ENCODE measurements around the gene ATP5F1B. TPM values are rescaled to one million over a fixed set of nuclear protein-coding genes. Genes with fewer than 3 reads are reported as not detected.

Gene ATP5F1B
- total RNA-seq, 1 experiment from 2014 or later, result 1,051 TPM

GRCh38 chr12:56590237-56590830 lies 55.5 kb downstream of the ATP5F1B start:
- TF ChIP-seq, protein P1, sequence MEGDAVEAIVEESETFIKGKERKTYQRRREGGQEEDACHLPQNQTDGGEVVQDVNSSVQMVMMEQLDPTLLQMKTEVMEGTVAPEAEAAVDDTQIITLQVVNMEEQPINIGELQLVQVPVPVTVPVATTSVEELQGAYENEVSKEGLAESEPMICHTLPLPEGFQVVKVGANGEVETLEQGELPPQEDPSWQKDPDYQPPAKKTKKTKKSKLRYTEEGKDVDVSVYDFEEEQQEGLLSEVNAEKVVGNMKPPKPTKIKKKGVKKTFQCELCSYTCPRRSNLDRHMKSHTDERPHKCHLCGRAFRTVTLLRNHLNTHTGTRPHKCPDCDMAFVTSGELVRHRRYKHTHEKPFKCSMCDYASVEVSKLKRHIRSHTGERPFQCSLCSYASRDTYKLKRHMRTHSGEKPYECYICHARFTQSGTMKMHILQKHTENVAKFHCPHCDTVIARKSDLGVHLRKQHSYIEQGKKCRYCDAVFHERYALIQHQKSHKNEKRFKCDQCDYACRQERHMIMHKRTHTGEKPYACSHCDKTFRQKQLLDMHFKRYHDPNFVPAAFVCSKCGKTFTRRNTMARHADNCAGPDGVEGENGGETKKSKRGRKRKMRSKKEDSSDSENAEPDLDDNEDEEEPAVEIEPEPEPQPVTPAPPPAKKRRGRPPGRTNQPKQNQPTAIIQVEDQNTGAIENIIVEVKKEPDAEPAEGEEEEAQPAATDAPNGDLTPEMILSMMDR (IDR thresholded peaks at IDR 0.05 in 2 of 3, conservative IDR thresholded peaks at IDR 0.05 in 1 of 3; ENCODE audit: borderline replicate concordance in 1 of 3, insufficient read depth in 1 of 3, low read depth in 2 of 3, low read length in 2 of 3), result peak; percentile 43 to 65 (median 60); a peak in 5 of 6 replicates
- no peak for TF ChIP-seq JUND (IDR thresholded peaks at IDR 0.05)
- no peak for TF ChIP-seq SIN3A (IDR thresholded peaks at IDR 0.05; ENCODE audit: low read depth)
- no peak for TF ChIP-seq EZH2 (IDR thresholded peaks at IDR 0.05)
- TF ChIP-seq EZH2phosphoT487 (IDR thresholded peaks at IDR 0.05; ENCODE audit: borderline replicate concordance), result no peak
- peak; percentile 41 for TF ChIP-seq RAD21 (IDR thresholded peaks at IDR 0.05; ENCODE audit: low read depth)
- TF ChIP-seq ZFX (IDR thresholded peaks at IDR 0.05), result no peak
- no peak overlapping the region for H3K4me3 ChIP-seq (replicated peaks in 1 of 2; ENCODE audit: low read depth in 1 of 2, low read length in 2 of 2)
- ChIA-PET POLR2A (no interaction called here), CTCF (interaction anchor here (1.1 to 1.3 kb wide), 2 partner anchors 46 to 77 kb away, joined by 3 to 6 read pairs; no protein-coding TSS in a partner anchor), RAD21 (ENCODE audit: low non-redundant PET in 1 of 2, low total read pairs in 2 of 2, uncharacterized antibody in 2 of 2, unreplicated experiment in 2 of 2) (no interaction called here)
- intact Hi-C loops (cut with micrococcal nuclease), result loop anchor here (5.0 kb wide), 1 partner anchor 398 kb away; no protein-coding TSS in a partner anchor
- no peaks in the 10 kb centered on the region for H3K9me3 ChIP-seq (ENCODE audit: control insufficient read depth in 1 of 2, insufficient read depth in 1 of 2, low read depth in 1 of 2, low read length in 2 of 2)
- no peak overlapping the region for H3K9ac ChIP-seq (ENCODE audit: low read length)
- DNase-seq (ENCODE audit: low read depth, low spot score), result no peak
- no peaks in the 10 kb centered on the region for H3K79me2 ChIP-seq (ENCODE audit: insufficient read depth, low read length)
- ATAC-seq, result peak; percentile 78
- no TSS peak for BruUV-seq (replicated peaks)
- no peaks in the 10 kb centered on the region for H4K20me1 ChIP-seq (ENCODE audit: insufficient read depth)
- H3K36me3 ChIP-seq (ENCODE audit: control insufficient read depth in 1 of 2, insufficient read depth in 2 of 2, low read length in 2 of 2), result peaks cover 12 to 15% of the 10 kb centered on the region in 2 experiments
- H3K4me2 ChIP-seq (ENCODE audit: low read length), result no peak overlapping the region
- H3K9me2 ChIP-seq (ENCODE audit: insufficient read depth), result no peaks in the 10 kb centered on the region
- H3K27me3 ChIP-seq (ENCODE audit: insufficient read depth, low read length), result no peaks in the 10 kb centered on the region
- H3K4me1 ChIP-seq (ENCODE audit: control insufficient read depth in 1 of 2, insufficient read depth in 2 of 2, low read length in 2 of 2), result peaks cover 0 to 9% of the 10 kb centered on the region in 2 experiments; a peak in 1 of 4 replicates
- H3K27ac ChIP-seq (ENCODE audit: low read depth, low read length), result no peak overlapping the region
- no peak overlapping the region for H2AFZ ChIP-seq (ENCODE audit: low read depth, low read length, poor library complexity, severe bottlenecking)

DNA sequence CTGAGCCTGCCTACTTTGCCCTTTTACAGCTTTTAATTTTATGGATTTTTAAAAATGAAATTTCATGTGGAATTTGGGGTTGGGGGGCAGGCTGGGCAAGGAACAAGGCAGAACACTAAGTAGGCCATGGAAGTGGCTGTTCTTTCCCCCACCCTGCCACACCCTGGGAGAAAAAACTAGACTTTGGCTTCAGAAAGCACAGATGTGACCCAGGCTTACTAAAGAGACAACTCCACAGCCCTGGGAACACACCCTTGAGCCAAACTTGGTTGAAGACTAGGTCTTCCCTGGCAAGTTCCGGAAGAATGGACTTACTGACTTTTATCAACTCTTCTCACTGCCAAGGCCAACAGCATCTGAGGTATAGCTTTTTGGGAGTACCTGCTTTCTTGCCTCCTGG lies 56.0 kb downstream of the ATP5F1B start:
- Histone ChIP-seq H3K36me3 (ENCODE audit: control insufficient read depth in 1 of 2, insufficient read depth in 2 of 2, low read length in 2 of 2) (peaks cover 12 to 14% of the 10 kb centered on the region in 2 experiments), H3K27me3 (ENCODE audit: insufficient read depth, low read length) (no peaks in the 10 kb centered on the region), H3K9me2 (ENCODE audit: insufficient read depth) (no peaks in the 10 kb centered on the region), H3K79me2 (ENCODE audit: insufficient read depth, low read length) (no peaks in the 10 kb centered on the region), H3K4me3 (replicated peaks in 1 of 2; ENCODE audit: low read depth in 1 of 2, low read length in 2 of 2) (no peak overlapping the region), H3K9ac (ENCODE audit: low read length) (no peak overlapping the region), H4K20me1 (ENCODE audit: insufficient read depth) (no peaks in the 10 kb centered on the region), H3K4me2 (ENCODE audit: low read length) (no peak overlapping the region), H2AFZ (ENCODE audit: low read depth, low read length, poor library complexity, severe bottlenecking) (no peak overlapping the region), H3K9me3 (ENCODE audit: control insufficient read depth in 1 of 2, insufficient read depth in 1 of 2, low read depth in 1 of 2, low read length in 2 of 2) (no peaks in the 10 kb centered on the region), H3K27ac (ENCODE audit: low read depth, low read length) (no peak overlapping the region), H3K4me1 (ENCODE audit: control insufficient read depth in 1 of 2, insufficient read depth in 2 of 2, low read length in 2 of 2) (peaks cover 0 to 9% of the 10 kb centered on the region in 2 experiments; a peak in 1 of 4 replicates)
- no peak for DNase-seq (ENCODE audit: low read depth, low spot score)
- no peak for TF ChIP-seq EGR1 (IDR thresholded peaks at IDR 0.05; ENCODE audit: low read depth)
- no peak for TF ChIP-seq EZH2 (IDR thresholded peaks at IDR 0.05)
- no peak for TF ChIP-seq MAX (IDR thresholded peaks at IDR 0.05)
- TF ChIP-seq FOSL1 (IDR thresholded peaks at IDR 0.05; ENCODE audit: low read depth), result no peak
- TF ChIP-seq ZNF274 (IDR thresholded peaks at IDR 0.05; ENCODE audit: low read depth, low read length), result no peak
- no peak for TF ChIP-seq SIN3A (IDR thresholded peaks at IDR 0.05; ENCODE audit: low read depth)
- no TSS peak for BruUV-seq (replicated peaks)
- CTCF ChIA-PET, result interaction anchor here (0.9 to 1.3 kb wide), 2 partner anchors 24 to 76 kb away, joined by 3 to 6 read pairs; no protein-coding TSS in a partner anchor
- intact Hi-C loops (cut with micrococcal nuclease), result loop anchor here (5.0 kb wide), 1 partner anchor 397 kb away; no protein-coding TSS in a partner anchor
- RAD21 ChIA-PET (ENCODE audit: low non-redundant PET in 1 of 2, low total read pairs in 2 of 2, uncharacterized antibody in 2 of 2, unreplicated experiment in 2 of 2), result no interaction called here
- no peak for ATAC-seq
- POLR2A ChIA-PET, result no interaction called here

Measured in HCT116 (cell line).